ENCODE data around the gene LMNB1.
"Not testable (repeated sequence)": the region's sequence is repeated elsewhere in the genome, so short reads cannot be mapped to it uniquely, and the experiment has no call there.

LMNB1 gene, protein sequence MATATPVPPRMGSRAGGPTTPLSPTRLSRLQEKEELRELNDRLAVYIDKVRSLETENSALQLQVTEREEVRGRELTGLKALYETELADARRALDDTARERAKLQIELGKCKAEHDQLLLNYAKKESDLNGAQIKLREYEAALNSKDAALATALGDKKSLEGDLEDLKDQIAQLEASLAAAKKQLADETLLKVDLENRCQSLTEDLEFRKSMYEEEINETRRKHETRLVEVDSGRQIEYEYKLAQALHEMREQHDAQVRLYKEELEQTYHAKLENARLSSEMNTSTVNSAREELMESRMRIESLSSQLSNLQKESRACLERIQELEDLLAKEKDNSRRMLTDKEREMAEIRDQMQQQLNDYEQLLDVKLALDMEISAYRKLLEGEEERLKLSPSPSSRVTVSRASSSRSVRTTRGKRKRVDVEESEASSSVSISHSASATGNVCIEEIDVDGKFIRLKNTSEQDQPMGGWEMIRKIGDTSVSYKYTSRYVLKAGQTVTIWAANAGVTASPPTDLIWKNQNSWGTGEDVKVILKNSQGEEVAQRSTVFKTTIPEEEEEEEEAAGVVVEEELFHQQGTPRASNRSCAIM

DNA sequence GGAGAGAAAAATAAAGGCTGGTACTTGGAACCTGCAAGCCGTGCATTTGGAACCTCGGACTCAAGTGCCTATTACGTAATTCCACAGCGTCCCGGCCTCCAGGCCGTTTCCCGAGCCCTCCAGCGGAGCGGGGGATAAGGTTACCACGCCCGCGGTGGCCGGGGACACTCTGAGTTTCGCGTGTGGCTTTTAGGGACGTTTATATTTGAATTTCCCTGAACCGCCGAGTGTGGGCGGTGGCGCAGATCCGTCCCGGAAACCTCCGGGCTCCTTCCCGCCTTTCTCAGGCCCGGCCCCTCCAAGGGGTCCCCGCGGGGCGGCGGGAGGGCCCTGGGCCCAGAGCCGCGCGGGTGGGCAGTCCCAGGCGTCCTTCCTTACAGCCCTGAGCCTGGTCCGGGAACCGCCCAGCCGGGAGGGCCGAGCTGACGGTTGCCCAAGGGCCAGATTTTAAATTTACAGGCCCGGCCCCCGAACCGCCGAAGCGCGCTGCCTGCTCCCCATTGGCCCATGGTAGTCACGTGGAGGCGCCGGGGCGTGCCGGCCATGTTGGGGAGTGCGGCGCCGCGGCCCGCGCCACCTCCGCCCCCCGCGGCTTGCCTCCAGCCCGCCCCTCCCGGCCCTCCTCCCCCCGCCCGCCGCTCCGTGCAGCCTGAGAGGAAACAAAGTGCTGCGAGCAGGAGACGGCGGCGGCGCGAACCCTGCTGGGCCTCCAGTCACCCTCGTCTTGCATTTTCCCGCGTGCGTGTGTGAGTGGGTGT lies at the start of gene LMNB1:
LMNB1 (plus strand) TSS at position 638 of the 758 bp plus-strand sequence. CDS start 373 bp downstream, outside the sequence.
- peak within 1 kb of the TSS; percentile 96 for H3K4me3 ChIP-seq (ENCODE audit: control insufficient read depth, low read depth, low read length)
- DNase-seq (ENCODE audit: low read depth), result peak; percentile 64
- TF ChIP-seq, protein P1, sequence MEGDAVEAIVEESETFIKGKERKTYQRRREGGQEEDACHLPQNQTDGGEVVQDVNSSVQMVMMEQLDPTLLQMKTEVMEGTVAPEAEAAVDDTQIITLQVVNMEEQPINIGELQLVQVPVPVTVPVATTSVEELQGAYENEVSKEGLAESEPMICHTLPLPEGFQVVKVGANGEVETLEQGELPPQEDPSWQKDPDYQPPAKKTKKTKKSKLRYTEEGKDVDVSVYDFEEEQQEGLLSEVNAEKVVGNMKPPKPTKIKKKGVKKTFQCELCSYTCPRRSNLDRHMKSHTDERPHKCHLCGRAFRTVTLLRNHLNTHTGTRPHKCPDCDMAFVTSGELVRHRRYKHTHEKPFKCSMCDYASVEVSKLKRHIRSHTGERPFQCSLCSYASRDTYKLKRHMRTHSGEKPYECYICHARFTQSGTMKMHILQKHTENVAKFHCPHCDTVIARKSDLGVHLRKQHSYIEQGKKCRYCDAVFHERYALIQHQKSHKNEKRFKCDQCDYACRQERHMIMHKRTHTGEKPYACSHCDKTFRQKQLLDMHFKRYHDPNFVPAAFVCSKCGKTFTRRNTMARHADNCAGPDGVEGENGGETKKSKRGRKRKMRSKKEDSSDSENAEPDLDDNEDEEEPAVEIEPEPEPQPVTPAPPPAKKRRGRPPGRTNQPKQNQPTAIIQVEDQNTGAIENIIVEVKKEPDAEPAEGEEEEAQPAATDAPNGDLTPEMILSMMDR (IDR thresholded peaks at IDR 0.05; ENCODE audit: control insufficient read depth, insufficient read depth, low read depth, low read length, missing control alignments), result peak; percentile 5

DNA sequence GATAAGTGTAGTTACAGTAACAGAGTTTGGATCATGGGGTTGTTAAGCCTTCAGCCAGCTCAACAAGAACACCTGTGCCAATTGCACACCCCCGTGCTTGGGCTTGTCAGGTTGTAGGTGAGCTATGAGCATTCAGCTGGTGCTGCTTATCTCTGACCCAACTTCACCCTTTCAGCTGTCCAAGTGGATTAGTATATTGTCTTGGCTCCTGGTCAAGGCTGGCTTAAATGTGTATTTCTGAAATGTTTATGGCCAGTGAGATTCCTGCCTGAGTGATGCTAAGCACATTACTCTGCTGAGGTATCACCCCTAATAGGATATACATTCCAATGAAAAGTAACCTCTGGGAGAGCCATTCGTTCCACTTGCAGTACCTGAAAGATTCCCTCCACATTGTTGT lies 44.2 kb upstream of the LMNB1 start:
- TF ChIP-seq, protein P1 (IDR thresholded peaks at IDR 0.05; ENCODE audit: control insufficient read depth, insufficient read depth, low read depth, low read length, missing control alignments), result no peak
- H3K4me3 ChIP-seq (ENCODE audit: control insufficient read depth, low read depth, low read length), result no peak overlapping the region
- no peak for DNase-seq (ENCODE audit: low read depth)

DNA sequence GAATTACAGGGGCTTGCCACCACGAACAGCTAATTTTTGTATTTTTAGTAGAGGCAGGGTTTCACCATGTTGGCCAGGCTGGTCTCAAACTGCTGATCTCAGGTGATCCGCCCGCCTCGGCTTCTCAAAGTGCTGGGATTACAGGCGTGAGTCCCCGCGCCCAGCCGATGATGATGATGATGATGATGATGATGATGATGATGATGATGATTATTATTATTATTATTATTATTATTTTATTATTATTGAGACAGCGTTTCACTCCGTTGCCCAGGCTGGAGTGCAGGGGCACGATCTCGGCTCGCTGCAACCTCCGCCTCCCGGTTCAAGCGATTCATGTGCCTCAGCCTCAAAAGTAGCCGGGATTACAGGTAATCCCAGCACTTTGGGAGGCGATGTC lies 42.4 kb upstream of the LMNB1 start:
- H3K4me3 ChIP-seq (ENCODE audit: control insufficient read depth, low read depth, low read length); DNase-seq (ENCODE audit: low read depth): not testable (repeated sequence)

DNA sequence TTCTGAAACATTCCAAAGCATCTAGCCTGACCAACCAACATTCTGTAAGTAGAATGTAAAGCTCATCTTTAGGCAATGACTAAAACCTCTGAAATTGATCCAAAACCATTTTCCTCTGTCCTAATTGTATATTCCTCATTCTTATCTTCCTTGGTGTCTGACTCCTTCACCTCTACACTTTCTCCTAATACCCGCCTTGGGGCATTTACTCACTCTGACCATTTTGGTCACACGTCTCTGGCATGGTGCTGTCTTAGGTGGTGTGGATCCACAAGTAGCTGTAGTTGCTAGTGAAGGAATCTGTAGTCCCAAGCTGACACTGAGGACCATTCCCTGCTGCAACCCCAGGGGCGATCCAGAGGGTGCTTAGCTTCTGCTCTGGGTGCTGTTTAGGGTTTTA lies 40.8 kb upstream of the LMNB1 start:
- no peak for DNase-seq (ENCODE audit: low read depth)
- TF ChIP-seq, protein P1 (IDR thresholded peaks at IDR 0.05; ENCODE audit: control insufficient read depth, insufficient read depth, low read depth, low read length, missing control alignments), result no peak
- no peak overlapping the region for H3K4me3 ChIP-seq (ENCODE audit: control insufficient read depth, low read depth, low read length)

DNA sequence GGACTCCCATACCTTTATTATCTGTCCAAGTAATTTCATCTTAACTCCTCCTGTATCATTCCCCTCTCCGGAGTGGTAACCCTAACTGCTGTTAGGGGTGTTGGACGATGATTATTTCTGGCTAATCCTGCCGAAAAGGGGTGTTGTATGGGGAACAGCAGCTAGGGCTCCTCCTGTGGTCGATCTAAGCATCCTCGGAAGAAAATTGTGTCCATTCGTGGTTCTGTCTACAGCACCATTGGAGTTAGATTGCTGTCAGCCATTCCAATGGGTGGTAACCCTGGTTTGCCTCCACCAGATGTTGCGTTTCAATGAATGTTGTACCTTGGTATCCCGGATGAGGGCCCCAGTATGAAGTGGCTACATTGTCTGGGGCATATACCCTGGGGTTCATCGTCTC lies 35.6 kb upstream of the LMNB1 start:
- no peak overlapping the region for H3K4me3 ChIP-seq (ENCODE audit: control insufficient read depth, low read depth, low read length)
- DNase-seq (ENCODE audit: low read depth), result no peak
- TF ChIP-seq, protein P1 (IDR thresholded peaks at IDR 0.05; ENCODE audit: control insufficient read depth, insufficient read depth, low read depth, low read length, missing control alignments), result no peak

DNA sequence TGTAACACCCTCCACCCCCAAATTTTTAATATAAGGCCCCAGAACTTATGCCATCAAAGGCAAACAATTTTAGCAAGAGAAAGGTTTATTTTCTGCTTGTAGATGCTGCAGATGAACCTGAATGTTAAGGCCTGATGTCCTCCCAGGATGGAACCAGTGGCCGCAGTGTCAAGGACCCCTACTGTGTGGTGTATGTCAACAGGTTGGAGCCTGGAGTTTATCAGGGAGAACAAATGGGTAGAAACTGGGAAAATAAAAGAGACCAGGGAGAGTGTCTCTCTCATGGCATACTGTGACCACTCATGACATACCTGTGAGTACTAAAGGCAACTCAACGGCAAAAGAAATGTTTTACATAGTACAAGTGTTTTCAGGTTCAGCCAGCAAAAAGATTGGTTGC lies 34.5 kb upstream of the LMNB1 start:
- no peak overlapping the region for H3K4me3 ChIP-seq (ENCODE audit: control insufficient read depth, low read depth, low read length)
- no peak for DNase-seq (ENCODE audit: low read depth)
- TF ChIP-seq, protein P1 (IDR thresholded peaks at IDR 0.05; ENCODE audit: control insufficient read depth, insufficient read depth, low read depth, low read length, missing control alignments), result no peak

DNA sequence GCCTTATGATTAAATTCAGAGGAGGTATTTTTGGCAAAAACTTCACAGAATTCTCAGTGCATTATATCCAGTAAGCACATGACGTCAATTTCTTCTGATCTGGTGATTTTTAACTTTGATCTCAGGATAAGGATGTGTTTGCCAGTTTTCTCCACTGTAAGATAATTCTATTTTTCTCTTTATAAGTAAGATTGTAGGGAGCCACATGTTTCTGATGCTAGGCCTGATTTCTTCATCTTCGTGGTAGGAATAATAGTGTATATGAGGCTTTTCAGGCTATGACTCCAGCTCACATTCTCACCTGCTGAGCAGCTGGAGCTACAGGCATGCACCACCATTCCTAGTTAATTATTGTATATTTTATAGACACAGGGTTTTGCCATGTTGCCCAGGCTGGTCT lies 32.1 kb upstream of the LMNB1 start:
- TF ChIP-seq, protein P1 (IDR thresholded peaks at IDR 0.05; ENCODE audit: control insufficient read depth, insufficient read depth, low read depth, low read length, missing control alignments), result no peak

More for the DNA sequence above, 32.1 kb upstream of the LMNB1 start:
- H3K4me3 ChIP-seq (ENCODE audit: control insufficient read depth, low read depth, low read length), result no peak overlapping the region
- no peak for DNase-seq (ENCODE audit: low read depth)

Measured in AG09309 (cell line).